Activated T-cell treated with anti-CD3 and anti-CD28 coated beads for 24 hours (primary cell): ENCODE measurements around the gene EDAR.

Source experiments
- DNase-seq: peaks from one replicate; pipeline ENCODE4 v3.0.0-alpha.2; 2020; ENCODE audit warnings: low read depth

Gene EDAR

DNA sequence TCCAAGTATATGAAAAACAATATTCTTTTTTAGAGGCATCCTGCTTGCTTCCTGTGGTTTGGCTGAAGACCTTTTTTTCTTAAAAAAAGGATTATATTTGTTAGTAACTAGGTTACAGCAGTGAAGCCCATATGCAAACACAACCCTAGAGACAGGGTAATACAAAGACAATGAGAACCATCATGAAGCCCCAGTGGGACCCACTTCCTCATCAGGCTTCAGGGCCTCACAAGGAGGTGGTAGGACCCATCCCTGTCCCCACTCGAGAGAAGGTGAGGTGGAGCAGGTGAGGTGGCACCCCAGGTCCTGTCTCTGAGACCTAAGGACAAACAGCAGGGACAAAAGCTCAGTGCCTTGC is 80.3 kb downstream of the EDAR start:
- DNase-seq, result no peak

DNA sequence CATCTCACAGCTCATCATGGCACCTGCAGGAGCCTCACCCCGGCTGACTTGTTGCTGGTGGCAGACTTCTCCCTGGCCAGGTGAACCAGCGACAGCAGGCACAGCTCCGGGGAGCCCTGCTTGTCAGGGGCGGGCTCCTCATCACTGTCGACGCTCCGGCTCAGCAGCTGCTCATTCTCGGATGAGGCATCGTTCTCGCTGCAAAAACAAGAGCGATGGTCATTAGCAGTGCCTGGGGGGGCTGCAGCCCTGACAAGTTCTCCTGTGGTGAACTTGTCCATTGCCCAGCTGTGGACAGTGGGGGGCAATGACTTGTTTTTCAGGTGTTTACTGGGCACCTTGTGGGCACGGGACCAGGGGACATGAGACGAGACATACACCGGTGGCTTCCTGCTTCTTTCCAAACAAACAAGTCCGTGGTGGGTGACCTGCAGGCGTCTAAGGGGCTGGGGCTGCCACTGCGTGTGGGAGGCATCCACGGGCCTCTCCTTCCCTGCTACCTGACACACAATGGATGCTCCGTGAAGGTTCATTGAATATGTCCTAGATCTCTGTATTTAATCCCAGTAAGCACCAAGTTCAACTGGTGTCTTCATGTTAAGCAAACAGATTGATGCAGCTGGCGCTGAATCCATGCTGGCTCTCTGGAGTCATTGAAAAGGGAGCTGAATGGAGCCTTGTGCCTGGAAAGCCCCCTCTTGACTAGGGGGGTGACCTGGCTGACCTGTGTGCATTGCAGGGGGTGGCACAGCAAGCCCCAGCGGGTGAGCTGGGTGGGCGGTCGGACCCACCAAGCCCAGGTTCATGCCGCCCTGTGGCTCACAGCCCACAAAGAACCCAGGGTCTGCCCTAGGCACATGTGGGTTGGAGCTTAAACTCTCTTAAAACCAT is 81.0 kb downstream of the EDAR start:
- no peak for DNase-seq

DNA sequence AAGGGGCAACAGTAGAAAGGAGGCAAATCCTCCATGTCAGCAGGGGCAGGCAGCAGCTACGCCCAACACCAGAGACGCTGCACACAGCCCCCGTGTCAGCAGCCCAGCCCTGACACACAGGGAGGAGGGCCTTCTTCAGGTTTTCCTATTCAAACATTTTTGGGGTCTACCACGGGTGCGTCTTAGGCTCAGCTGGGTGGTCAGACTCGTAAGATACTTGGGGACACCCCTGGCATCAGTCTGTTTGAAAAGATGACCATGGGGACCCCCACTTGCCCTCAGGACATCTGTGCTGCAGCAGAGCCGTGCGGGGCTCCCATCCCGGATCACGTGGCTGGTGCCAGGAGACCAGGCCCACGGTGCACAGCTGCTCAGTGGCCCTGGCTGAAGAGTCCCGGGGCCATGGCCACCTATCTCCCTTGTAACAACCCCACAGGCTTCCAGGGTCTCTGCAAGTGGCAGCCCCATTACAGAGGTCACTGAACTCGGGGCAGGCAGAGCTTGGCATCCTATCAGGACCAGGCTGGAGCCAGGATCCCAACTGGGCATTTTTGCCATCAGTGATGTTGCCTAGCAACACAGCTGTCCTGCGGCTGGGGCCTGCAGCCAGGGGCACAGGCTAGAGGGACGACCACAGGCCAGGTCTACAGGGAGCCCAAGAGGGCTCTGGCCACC is 82.5 kb downstream of the EDAR start:
- DNase-seq, result no peak

DNA sequence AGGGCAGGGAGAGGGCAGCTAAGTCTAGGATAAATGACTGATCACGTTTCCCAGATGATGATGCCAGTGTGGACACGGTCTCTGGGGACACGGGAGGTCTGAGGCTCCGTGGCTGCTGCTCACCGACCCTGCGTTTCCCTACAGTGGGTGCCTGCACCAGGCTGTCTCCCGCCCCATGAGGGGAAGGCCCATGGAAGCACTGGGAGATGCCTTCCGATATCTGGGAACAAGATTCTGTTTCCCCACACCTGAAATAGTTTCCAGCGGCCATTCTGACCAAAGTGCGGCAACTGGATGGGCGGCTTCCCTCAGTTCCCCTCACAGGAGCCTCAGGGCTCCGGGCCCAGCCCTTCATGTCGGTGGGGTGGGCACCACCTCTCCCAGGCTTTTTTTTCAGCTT is 83.1 kb downstream of the EDAR start:
- DNase-seq, result no peak

DNA sequence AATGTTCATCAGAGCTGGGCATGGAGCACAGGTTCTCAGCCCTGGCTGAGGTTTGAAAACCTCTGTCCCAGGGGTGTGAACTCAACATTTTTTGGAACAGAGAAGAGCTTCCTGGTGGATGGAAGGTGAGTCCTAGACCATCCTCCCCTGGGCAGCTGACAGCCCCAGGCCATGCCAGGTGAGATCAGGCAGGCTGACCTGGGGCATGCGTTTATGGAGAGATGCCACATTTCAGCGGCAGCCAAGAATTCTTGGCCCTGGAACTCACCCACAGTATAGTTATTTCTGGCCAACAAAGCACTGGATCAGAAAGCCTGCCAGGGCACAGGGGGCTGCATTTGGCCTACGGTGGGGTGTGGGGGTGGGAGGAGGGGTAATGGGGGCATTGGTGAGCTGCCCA is 83.8 kb downstream of the EDAR start:
- no peak for DNase-seq

DNA sequence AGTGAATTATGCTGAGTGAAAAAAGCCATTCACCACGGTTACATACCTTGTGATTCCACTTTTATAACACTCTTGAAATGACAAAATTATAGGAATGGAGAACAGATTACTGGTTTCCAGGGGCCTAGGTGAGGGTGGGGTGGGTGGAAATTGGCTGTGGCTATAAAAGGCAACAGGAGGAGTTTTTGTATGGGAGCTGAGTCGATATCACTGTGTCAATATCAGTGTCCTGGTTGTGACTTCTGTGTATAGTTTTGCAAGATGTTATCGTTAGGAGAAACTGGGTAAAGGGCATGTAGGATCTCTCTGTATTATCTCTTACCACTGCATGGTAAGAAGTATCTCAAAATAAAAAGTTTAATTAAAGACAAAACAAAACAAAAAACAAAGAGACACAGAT is 84.3 kb downstream of the EDAR start:
- DNase-seq, result no peak

DNA sequence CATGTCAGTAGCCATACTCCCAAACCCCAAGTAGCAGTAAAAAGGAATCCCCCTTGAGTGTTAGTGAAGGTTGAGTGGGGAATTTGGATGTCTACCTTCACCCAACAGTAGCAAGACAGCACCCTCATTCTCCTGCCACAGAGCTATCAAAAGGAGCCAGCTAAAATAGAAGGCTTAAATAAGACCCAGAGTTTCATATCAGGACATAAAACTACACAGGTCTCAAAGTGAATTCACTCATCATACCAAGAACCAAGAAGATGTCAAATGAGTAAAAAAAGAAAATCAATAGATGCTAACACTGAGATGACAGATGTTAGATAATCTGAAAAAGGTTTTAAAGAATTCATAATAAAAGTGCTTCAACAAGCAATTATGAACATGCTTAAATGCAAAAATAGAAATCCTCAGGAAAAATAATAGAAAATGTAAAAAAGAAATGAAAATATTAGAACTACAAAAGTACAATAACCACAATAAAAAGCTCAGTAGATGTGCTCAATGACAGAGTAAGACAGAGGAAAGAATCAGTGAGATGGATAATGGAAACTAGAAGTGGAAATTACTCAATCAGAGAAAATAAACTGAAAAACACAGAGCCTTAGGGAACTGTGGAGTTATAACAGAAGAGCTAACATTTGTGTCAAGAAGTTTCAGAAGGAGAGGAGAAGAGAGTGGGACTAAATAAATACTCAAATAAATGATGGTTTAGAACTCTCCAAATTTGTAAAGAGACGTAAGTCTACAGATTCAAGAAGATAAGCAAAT is 90.5 kb downstream of the EDAR start:
- no peak for DNase-seq

DNA sequence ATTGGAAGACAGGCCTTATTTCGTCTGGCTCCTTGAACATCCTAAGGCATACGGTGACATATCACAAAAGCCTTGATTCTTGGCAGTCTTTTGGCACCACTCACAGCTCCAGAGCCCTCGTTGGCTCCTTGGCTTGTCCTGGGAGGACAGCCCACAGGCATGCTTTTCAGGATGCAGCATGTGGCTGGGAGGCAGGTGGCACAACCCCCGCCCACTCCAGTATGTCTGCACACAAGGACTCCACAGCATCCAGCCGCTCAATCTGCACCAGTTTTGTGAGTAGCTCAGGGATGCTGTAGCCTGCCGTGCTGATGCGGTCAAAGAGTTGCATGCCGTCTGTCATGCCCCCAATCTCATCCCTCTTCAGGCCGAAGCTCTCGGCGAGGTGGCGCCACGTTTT is 92.3 kb downstream of the EDAR start:
- DNase-seq, result no peak

DNA sequence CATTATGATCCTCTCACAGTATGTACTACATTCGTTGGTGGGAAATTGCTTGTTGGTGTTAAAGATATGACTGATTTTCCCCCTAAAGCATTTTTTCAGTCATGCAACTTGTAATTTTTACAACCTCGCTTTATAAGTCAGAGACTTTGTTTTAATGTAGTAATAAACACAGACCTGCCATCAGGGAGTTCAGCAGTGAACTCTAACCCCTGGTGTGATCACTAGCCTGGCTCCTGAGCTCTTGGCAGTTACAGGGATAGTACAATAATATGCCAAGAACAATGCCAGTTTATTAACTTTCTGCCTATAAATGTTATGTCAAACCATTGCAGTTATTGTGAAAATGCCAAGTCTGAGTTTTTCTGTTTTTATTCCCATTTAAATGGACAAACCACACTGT is 93.8 kb downstream of the EDAR start:
- no peak for DNase-seq

DNA sequence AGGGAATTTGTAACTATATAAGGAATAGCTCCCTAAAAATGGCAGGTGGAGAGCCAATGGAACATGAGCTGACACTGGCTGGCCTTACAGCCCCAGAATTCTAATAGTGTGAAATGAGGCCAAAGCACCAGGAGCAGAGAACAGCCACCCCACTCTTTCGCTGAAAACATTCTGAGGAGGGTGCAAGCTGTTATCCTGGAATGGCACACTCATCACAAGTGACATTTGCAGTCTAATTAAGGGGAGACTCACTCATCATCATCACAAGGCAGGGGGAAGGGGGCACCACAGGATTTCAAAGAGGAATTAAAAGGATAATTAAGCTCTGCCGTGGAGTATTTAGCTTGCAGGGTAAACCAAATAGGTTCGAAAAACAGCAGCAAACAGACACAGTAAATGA is 94.3 kb downstream of the EDAR start:
- DNase-seq, result no peak

DNA sequence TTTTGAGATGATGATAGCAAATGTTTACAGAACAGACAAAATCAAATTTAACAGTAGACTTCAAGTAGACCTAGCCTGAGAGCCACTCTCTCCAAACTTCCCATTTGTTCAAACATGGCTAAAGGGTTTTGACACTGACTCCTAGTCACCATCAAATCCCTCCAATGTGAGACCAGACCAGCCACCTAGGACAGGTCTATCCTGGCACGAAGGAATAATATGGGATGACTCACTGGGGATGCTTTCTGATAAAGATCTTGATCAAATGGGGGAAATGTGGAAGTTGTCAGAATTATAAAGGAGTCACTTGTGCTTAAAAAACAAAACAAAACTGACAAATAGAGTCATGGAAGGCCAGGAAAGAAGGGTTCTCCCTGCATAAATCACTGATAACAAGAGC is 95.7 kb downstream of the EDAR start:
- no peak for DNase-seq

DNA sequence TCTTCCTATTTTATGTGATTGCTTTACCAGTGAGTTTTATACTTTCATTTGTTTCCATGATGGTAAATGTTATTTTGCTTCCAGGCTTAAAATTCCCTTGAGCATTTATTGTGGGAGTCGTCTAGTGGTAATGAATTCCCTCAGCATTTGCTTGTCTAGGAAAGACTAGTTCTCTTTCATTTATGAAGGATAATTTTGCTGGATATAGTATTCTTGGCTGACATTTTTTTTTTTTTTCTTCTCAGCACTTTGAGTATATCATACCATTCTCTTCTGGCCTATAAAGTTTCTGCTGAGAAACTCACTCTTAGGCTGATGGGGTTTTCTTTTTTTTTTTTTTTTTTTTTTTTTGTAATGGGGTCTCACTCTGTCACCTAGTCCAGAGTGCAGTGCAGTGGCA is 99.1 kb downstream of the EDAR start:
- DNase-seq, result no peak

DNA sequence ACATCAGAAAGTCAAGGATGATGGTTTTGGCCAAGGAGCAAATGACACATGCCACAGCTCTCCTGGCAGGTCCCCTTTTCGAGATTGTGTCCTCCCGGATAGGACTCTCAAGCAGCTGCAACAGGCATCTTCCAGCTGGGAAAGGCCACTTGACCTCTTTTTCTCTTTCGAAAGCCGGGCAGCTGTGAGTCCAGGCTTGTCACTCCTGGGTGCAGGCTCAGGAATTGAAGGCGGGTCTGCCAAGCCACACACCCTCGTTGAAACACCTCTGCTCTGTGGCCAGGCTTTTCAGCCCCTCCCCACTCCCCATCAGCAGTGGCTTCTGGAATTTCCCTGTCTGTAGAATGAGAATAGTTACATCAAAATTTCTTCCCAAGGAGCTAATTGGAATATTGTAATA is 104.4 kb downstream of the EDAR start:
- DNase-seq, result no peak

DNA sequence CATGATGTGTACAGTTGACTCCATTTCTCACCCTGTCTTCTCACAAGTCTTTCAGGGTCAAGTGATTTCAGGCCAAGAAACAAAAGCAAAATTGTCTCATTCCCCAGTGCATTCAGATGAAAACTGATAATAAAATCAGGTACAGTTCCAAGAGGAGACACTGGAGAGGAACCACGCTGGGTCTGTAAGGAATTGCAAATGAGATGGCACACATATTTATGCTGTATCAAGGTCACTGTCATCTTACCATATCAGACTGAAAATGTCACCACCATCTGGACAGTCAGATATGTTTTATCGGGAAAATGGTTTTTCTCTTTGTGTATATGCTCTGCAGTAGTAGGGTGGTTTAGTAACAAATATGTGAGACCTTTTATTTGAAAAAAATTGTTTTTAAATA is 110.7 kb downstream of the EDAR start:
- no peak for DNase-seq

- DNase-seq, result no peak
Observed at GRCh38 chr2:108877506-108877905, 111.5 kb downstream of the EDAR start.

GRCh38 chr2:108870069-108870644 is 118.9 kb downstream of the EDAR start:
- DNase-seq, result no peak

- DNase-seq, result no peak
Observed at GRCh38 chr2:108869542-108869941, 119.5 kb downstream of the EDAR start.

GRCh38 chr2:108868911-108869310 is 120.1 kb downstream of the EDAR start:
- DNase-seq, result no peak

DNA sequence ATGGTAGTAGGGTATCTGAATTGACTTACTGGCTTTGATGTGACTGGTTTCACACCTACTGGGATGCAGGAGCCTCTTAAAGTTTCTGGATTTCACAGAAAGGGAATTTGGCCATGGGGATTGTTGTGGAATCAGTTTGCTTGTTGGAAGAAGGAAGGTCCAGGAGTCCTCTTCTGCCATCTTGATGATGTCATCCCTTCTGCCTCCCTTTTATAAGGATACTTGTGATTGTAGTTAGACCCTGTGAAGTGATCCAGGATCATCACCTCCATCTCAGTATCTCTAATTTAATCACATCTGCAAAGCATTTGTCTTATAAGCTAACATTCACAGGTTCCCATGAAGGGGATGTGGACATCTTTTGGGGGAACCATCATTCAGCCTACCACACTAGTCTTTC is 123.0 kb downstream of the EDAR start:
- DNase-seq, result no peak

DNA sequence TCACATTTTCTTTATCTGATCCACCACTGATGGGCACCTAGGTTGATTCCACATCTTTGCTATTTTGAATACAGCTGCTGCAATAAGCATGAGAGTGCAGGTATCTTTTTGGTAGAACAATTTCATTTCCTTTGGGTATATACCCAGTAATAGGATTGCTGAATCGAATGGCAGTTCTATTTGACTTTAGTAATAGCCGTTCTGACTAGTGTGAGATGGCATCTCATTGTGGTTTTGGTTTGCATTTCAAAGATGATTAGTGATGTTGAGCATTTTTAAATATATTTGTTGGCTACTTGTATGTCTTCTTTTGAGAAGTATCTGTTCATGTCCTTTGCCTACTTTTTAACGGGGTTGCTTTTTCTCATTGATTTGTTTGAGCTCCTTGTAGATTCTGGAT is 130.1 kb downstream of the EDAR start:
- no peak for DNase-seq

- no peak for DNase-seq
Observed at GRCh38 chr2:108855194-108855593, 133.8 kb downstream of the EDAR start.

DNA sequence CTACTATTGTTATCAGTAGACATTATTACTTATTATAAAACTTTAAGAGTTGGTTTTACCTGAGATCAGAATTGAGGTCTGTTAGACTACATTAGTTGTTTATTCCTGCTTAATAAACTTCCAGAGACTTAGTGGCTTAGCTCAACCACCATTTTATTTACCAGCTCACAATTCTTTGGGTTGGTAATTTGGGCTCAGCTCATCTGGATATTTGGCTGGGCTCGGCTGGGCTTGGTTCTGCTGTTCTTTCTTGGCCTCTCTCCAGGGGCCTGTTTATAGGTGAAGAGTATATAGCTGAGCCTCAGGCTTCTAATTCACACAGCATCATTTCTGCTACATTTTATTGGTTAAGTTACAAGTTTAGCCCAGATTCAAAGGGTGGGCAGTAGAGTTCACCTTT is 134.5 kb downstream of the EDAR start:
- no peak for DNase-seq

DNA sequence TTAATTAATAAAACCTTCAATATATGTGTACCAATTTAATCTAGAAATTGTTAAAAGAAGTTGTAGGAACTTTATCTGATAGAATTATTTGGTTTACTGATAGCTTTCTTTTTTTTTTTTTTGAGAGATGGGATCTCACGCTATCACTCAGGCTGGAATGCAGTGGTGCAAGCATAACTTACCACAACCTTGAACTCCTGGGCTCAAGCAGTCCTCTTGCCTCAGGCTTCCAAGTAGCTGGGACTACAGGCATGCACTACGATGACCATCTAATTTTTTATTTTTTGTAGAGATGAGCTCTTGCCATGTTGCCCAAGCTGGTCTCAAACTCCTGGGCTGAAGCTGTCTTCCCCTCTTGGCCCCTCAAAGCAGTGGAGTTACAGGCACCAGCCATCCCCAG is 135.6 kb downstream of the EDAR start:
- no peak for DNase-seq
